Eye (tissue), 1 donor: ENCODE data around the gene THADA.
A peak's percentile ranks its signal among the peaks of the same experiment; 100 is the strongest.

ENCODE experiments used
- DNase-seq: peaks from one replicate; pipeline ENCODE4 v3.0.0-alpha.2; 2015

Gene THADA

GRCh38 chr2:43219383-43220228 is 376.2 kb downstream of the THADA start:
- peak; percentile 87 for DNase-seq

GRCh38 chr2:43218702-43219382 is 377.0 kb downstream of the THADA start:
- DNase-seq, result no peak

- peak; percentile 77 for DNase-seq
Measured at GRCh38 chr2:43218155-43218701, 377.6 kb downstream of the THADA start.

GRCh38 chr2:43217228-43218154 is 378.3 kb downstream of the THADA start:
- DNase-seq, result peak; percentile 76

- no peak for DNase-seq
Measured at GRCh38 chr2:43216629-43217028, 379.2 kb downstream of the THADA start.

- DNase-seq, result no peak
Measured at GRCh38 chr2:43215673-43216255, 380.1 kb downstream of the THADA start.

GRCh38 chr2:43214253-43214652 is 381.6 kb downstream of the THADA start:
- DNase-seq, result no peak

GRCh38 chr2:43212931-43213330 is 382.9 kb downstream of the THADA start:
- no peak for DNase-seq

- no peak for DNase-seq
Measured at GRCh38 chr2:43212216-43212835, 383.5 kb downstream of the THADA start.

GRCh38 chr2:43210467-43211303 is 385.2 kb downstream of the THADA start:
- peak; percentile 85 for DNase-seq

- no peak for DNase-seq
Measured at GRCh38 chr2:43210125-43210466, 385.7 kb downstream of the THADA start.

GRCh38 chr2:43209204-43209717 is 386.6 kb downstream of the THADA start:
- no peak for DNase-seq

- no peak for DNase-seq
Measured at GRCh38 chr2:43207553-43208300, 388.1 kb downstream of the THADA start.

- no peak for DNase-seq
Measured at GRCh38 chr2:43206602-43207001, 389.2 kb downstream of the THADA start.

- no peak for DNase-seq
Measured at GRCh38 chr2:43203373-43203772, 392.5 kb downstream of the THADA start.

- no peak for DNase-seq
Measured at GRCh38 chr2:43202289-43202688, 393.5 kb downstream of the THADA start.

GRCh38 chr2:43201497-43201896 is 394.3 kb downstream of the THADA start:
- no peak for DNase-seq

- no peak for DNase-seq
Measured at GRCh38 chr2:43201016-43201415, 394.8 kb downstream of the THADA start.

- no peak for DNase-seq
Measured at GRCh38 chr2:43199492-43200488, 396.0 kb downstream of the THADA start.
